Fibroblast of pulmonary artery (primary cell): ENCODE data around the gene MTX2.

Experiments used
- DNase-seq: peaks from one replicate; pipeline ENCODE4 v3.0.0-alpha.2; 2010; ENCODE audit warnings: low read depth
- H3K4me3 ChIP-seq: replicated peaks from 2 replicates; pipeline ENCODE4 v1.5.1; 2011; ENCODE audit warnings: low read depth, mild to moderate bottlenecking, control low read depth, low read length, moderate library complexity
- TF ChIP-seq, protein P1 (sequence below): IDR thresholded peaks from 2 replicates; pipeline ENCODE4 v1.5.1; 2011; ENCODE audit warnings: mild to moderate bottlenecking, control low read depth, low read length, inconsistent platforms; ENCODE audit errors: missing control alignments

MTX2 gene

GRCh38 chr2:176242276-176242675 lies 27.0 kb upstream of the MTX2 start:
- TF ChIP-seq, protein P1, sequence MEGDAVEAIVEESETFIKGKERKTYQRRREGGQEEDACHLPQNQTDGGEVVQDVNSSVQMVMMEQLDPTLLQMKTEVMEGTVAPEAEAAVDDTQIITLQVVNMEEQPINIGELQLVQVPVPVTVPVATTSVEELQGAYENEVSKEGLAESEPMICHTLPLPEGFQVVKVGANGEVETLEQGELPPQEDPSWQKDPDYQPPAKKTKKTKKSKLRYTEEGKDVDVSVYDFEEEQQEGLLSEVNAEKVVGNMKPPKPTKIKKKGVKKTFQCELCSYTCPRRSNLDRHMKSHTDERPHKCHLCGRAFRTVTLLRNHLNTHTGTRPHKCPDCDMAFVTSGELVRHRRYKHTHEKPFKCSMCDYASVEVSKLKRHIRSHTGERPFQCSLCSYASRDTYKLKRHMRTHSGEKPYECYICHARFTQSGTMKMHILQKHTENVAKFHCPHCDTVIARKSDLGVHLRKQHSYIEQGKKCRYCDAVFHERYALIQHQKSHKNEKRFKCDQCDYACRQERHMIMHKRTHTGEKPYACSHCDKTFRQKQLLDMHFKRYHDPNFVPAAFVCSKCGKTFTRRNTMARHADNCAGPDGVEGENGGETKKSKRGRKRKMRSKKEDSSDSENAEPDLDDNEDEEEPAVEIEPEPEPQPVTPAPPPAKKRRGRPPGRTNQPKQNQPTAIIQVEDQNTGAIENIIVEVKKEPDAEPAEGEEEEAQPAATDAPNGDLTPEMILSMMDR = no peak
- DNase-seq = no peak
- H3K4me3 ChIP-seq = no peak overlapping the region

- no peak overlapping the region for H3K4me3 ChIP-seq
- TF ChIP-seq, protein P1 = no peak
- no peak for DNase-seq
These were observed 22.9 kb upstream of the MTX2 start for GRCh38 chr2:176246331-176246730.

DNA sequence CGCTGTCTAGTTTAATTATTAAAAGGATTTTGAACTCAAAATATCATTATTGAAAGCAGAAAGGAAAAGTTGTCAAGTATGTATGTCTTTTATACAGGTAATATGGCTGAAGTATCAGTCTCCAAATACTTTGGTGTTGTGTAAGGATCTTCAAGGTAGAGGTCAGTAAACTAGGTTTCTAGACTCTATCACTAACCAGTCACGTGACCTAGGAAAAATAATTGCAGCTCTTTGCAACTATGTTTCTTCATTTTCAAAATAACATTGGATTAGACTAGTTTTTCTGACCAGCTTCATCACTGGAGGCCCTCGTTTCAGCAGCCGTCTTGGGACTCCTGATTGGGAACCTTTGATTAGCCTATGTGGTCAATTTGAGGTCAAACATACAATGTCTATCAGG lies 21.4 kb upstream of the MTX2 start:
- TF ChIP-seq, protein P1 = no peak

DNA sequence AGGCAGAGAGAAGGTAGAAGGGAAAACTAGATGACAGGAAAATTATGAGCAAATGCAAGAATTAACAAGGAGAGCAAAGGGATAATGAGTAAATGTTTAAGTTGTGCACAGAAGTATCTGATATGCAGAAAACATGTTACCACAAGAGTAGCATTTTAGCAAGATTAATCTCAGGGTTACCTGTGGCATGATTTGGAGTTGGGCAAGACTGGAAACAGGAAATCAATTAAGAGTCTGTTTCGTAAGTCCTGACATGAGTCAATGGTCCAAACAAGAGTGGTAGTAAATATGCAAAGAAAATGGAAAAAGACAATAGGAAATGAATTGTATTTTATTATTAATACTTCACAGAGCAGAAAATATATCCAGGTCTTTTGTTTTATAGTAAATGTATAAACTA lies 17.3 kb upstream of the MTX2 start:
- TF ChIP-seq, protein P1 = no peak
- H3K4me3 ChIP-seq = no peak overlapping the region
- DNase-seq = no peak

More for the DNA sequence above, 21.4 kb upstream of the MTX2 start:
- no peak overlapping the region for H3K4me3 ChIP-seq
- DNase-seq = no peak

DNA sequence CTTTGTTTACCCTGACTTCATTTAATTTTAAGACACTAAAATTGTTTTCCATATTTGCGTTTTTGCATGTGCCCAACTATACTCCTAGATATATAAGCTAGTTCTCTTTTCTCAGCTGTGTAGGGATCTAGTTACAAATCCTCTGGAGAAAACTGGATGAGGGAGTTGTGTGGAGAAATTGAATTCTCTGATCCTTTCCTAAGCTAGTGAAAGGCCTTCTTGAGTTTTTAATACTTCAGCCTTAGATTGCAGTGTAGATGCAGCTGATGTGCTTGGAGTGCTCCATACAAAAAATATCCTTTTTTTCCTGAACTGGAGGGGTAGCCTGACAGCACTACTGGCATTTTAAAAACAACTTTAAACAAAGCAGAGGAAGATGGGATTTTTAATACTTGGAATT lies 8.6 kb upstream of the MTX2 start:
- TF ChIP-seq, protein P1 = no peak
- no peak overlapping the region for H3K4me3 ChIP-seq
- no peak for DNase-seq

DNA sequence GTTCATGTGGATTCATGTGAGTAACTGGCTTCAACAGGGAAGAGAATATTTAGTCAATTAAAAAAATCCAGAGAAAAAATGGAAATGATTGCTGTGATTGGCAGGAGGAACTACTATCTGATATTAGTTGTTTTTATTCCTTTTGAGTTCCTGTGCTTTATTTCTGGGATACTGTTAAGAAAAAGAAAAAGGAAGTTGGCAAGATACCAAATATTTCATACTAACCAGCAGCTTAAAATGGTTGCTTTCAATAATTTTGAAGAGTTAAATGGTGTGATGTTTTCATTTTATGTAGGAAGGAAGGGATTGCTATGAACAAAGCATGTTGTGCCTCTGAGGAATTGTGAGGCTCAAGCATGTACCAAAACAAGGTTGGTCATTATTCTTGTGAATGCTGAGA lies 8.1 kb upstream of the MTX2 start:
- no peak for DNase-seq
- no peak overlapping the region for H3K4me3 ChIP-seq
- TF ChIP-seq, protein P1 = no peak

- peak overlapping the region; percentile 89 for H3K4me3 ChIP-seq
- TF ChIP-seq, protein P1 = no peak
- no peak for DNase-seq
These were observed 295 bp upstream of the MTX2 start for GRCh38 chr2:176268976-176269318.
